LNCaP clone FGC (cell line): ENCODE measurements around the gene PSMA3.
A peak's percentile ranks its signal among the peaks of the same experiment; 100 is the strongest.
"Not testable (repeated sequence)": the region's sequence is repeated elsewhere in the genome, so short reads cannot be mapped to it uniquely, and the experiment has no call there.

ENCODE experiments used
- DNase-seq: peaks from one replicate; pipeline ENCODE4 v3.0.0-alpha.2; 2011; ENCODE audit warnings: low read depth
- H3K4me3 ChIP-seq: 2 replicates; pipeline ENCODE4 v1.5.1; 2011; ENCODE audit warnings: mild to moderate bottlenecking, low read depth, low read length, control low read depth
- CTCF ChIP-seq: IDR thresholded peaks from 2 replicates; pipeline ENCODE4 v1.5.1; 2012; ENCODE audit warnings: mild to moderate bottlenecking; ENCODE audit not compliant: control insufficient read depth, insufficient read depth; ENCODE audit errors: extremely low read depth

PSMA3 gene

GRCh38 chr14:58243790-58244555 is 670 bp upstream of the PSMA3 start:
- peak overlapping the region; percentile 98 for H3K4me3 ChIP-seq
- no peak for DNase-seq
- TF ChIP-seq CTCF: no peak

DNA sequence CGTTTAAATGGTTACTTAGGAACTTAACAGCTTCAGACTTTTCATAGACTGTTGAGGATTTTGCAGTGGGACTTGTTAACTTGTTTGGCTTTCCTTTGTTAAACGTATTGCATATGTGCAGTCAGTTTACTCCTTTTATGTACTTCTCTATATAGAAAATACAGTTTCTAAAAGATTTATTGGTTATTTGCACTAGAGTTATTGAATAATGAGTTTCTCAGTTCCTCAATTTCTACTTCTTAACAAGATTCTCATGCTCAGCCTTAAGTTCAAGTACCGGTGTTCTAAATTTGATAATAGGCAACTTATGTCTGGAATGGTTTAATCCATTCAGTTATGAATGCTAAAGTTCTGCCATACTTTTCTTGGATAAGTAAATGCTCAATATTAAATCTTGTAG is 919 bp downstream of the PSMA3 start:
- peak overlapping the region; percentile 98 for H3K4me3 ChIP-seq
- no peak for TF ChIP-seq CTCF
- DNase-seq: no peak

DNA sequence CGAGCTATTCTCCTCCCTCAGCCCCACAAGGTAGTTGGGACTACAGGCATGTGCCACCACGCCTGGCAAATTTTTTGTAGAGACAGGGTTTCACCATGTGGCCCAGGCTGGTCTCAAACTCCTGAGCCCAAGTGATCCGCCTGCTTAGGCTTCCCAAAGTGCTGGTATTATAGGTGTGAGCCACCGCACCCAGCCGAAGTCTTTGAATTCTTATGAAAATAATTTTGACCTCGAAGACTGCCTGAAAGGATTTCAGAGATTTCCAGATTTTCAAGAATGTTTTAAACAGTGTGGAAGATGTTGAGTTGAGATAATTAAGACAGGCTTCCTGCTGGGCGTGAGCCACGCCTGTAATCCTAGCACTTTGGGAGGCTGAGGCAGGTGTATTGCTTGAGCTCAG is 5.0 kb downstream of the PSMA3 start:
- no peak for TF ChIP-seq CTCF
- no peak overlapping the region for H3K4me3 ChIP-seq
- no peak for DNase-seq

DNA sequence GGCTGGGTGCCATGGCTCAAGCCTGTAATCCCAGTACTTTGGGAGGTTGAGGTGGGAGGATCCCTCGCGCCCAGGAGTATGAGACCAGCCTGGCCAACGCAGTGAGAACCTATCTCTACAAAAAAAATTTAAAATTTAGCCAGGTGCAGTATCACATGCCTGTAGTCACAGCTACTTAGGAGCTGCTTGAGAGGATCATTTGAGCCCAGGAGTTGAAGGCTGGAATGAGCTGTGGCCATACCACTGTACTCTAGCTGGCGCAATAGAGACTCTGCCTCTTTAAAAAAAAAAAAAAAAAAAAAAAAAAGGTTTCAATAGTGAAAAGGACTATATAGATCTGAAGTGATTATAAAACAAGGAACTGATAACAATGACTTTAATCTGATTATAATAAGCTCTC is 13.5 kb downstream of the PSMA3 start:
- DNase-seq: no peak

DNA sequence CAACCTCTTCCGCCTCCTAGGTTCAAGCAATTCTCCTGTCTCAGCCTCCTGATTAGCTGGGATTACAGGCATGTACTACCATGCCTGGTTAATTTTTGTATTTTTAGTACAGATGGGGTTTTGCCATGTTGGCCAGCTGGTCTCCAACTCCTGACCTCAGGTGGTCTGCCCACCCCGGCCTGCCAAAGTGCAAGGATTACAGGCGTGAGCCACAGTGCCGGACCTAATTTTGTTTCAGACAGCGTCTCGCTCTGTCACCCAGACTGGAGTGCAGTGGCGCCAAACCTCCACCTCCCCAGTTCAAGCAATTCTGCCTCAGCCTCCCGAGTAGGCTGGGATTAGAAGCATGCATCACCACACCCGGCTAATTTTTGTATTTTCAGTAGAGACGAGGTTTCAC is 17.4 kb downstream of the PSMA3 start:
- not testable (repeated sequence) for H3K4me3 ChIP-seq, DNase-seq

More for the DNA sequence above, 13.5 kb downstream of the PSMA3 start:
- no peak for TF ChIP-seq CTCF
- no peak overlapping the region for H3K4me3 ChIP-seq

- no peak for TF ChIP-seq CTCF
- no peak for DNase-seq
- no peak overlapping the region for H3K4me3 ChIP-seq
Observed at GRCh38 chr14:58265401-58265800, 20.8 kb downstream of the PSMA3 start.

DNA sequence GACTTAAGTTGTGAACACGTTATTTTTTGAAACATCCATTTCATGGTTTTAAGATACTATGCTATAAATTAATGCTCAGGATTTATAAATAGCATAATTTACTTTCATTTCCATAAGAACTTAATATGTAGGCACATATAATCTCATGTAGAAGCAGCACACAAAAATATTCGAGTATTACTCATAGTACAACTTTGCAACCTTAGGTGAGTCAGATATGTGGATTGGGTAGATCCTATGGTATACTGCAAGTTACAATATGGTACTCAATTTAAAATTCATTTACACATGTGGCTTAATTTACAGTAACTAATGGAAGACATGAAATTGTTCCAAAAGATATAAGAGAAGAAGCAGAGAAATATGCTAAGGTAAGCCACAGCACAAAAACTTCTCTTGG is 26.0 kb downstream of the PSMA3 start:
- no peak for TF ChIP-seq CTCF
- no peak overlapping the region for H3K4me3 ChIP-seq
- DNase-seq: no peak
